ENCODE data around the gene CUX1.
"Not testable (repeated sequence)": the region's sequence is repeated elsewhere in the genome, so short reads cannot be mapped to it uniquely, and the experiment has no call there.

The CUX1 gene

GRCh38 chr7:102175423-102176170 is 358.2 kb downstream of the CUX1 start:
- H3K4me3 ChIP-seq (ENCODE audit: low read length): no peak overlapping the region
- no peak for DNase-seq (ENCODE audit: low read depth)
- no peak for TF ChIP-seq CTCF (IDR thresholded peaks at IDR 0.05; ENCODE audit: insufficient read depth, low read depth, low read length, missing control alignments)

GRCh38 chr7:102178410-102178809 is 361.0 kb downstream of the CUX1 start:
- no peak overlapping the region for H3K4me3 ChIP-seq (ENCODE audit: low read length)
- TF ChIP-seq CTCF (IDR thresholded peaks at IDR 0.05; ENCODE audit: insufficient read depth, low read depth, low read length, missing control alignments): no peak
- DNase-seq (ENCODE audit: low read depth): no peak

GRCh38 chr7:102180727-102181126 is 363.3 kb downstream of the CUX1 start:
- DNase-seq (ENCODE audit: low read depth): no peak
- TF ChIP-seq CTCF (IDR thresholded peaks at IDR 0.05; ENCODE audit: insufficient read depth, low read depth, low read length, missing control alignments): no peak
- H3K4me3 ChIP-seq (ENCODE audit: low read length): no peak overlapping the region

GRCh38 chr7:102181517-102181916 is 364.1 kb downstream of the CUX1 start:
- no peak for DNase-seq (ENCODE audit: low read depth)
- H3K4me3 ChIP-seq (ENCODE audit: low read length): no peak overlapping the region
- no peak for TF ChIP-seq CTCF (IDR thresholded peaks at IDR 0.05; ENCODE audit: insufficient read depth, low read depth, low read length, missing control alignments)

GRCh38 chr7:102182016-102182415 is 364.6 kb downstream of the CUX1 start:
- no peak for TF ChIP-seq CTCF (IDR thresholded peaks at IDR 0.05; ENCODE audit: insufficient read depth, low read depth, low read length, missing control alignments)
- H3K4me3 ChIP-seq (ENCODE audit: low read length): no peak overlapping the region
- no peak for DNase-seq (ENCODE audit: low read depth)

GRCh38 chr7:102183848-102184247 is 366.4 kb downstream of the CUX1 start:
- not testable (repeated sequence) for H3K4me3 ChIP-seq (ENCODE audit: low read length); DNase-seq (ENCODE audit: low read depth)

- no peak for DNase-seq (ENCODE audit: low read depth)
- TF ChIP-seq CTCF (IDR thresholded peaks at IDR 0.05; ENCODE audit: insufficient read depth, low read depth, low read length, missing control alignments): no peak
- H3K4me3 ChIP-seq (ENCODE audit: low read length): no peak overlapping the region
These were observed 366.9 kb downstream of the CUX1 start for GRCh38 chr7:102184303-102184702.

Data from epithelial cell of esophagus (primary cell).